MM.1S (cell line): ENCODE measurements around the gene TOX2.

ENCODE experiments used
- DNase-seq: peaks from one replicate; pipeline ENCODE4 v3.0.0-alpha.2; 2015
- H2AFZ ChIP-seq: fragments of 300-600 bp; sonication (generic); 2 replicates; pipeline ENCODE4 v1.6.0; 2016; ENCODE audit warnings: antibody characterized with exemption, low read length
- H3F3A ChIP-seq: fragments of 300-600 bp; sonication (generic); 2 replicates; pipeline ENCODE4 v1.6.1; 2016; ENCODE audit warnings: mild to moderate bottlenecking, antibody characterized with exemption, low read length, moderate library complexity, mixed read lengths; ENCODE audit not compliant: insufficient read depth
- H3K27ac ChIP-seq: fragments of 300-600 bp; sonication (generic); 2 replicates; pipeline ENCODE4 v1.5.1; 2016; ENCODE audit warnings: mild to moderate bottlenecking, low read length
- H3K27me3 ChIP-seq: fragments of 300-600 bp; sonication (generic); replicated peaks from 2 replicates; pipeline ENCODE4 v1.6.0; 2016; ENCODE audit warnings: low read length; ENCODE audit not compliant: insufficient read depth
- H3K36me3 ChIP-seq: fragments of 300-600 bp; sonication (generic); replicated peaks from 2 replicates; pipeline ENCODE4 v1.6.1; 2016; ENCODE audit warnings: mild to moderate bottlenecking, low read length, mixed read lengths; ENCODE audit not compliant: insufficient read depth
- H3K4me1 ChIP-seq: fragments of 300-600 bp; sonication (generic); 2 replicates; pipeline ENCODE4 v1.6.1; 2016; ENCODE audit warnings: low read length, mixed read lengths
- H3K4me2 ChIP-seq: fragments of 300-600 bp; sonication (generic); 2 replicates; pipeline ENCODE4 v1.6.0; 2016; ENCODE audit warnings: low read depth, low read length
- H3K4me3 ChIP-seq: fragments of 300-600 bp; sonication (generic); 2 replicates; pipeline ENCODE4 v1.5.1; 2016; ENCODE audit warnings: low read length, mixed read lengths
- H3K79me2 ChIP-seq: fragments of 300-600 bp; sonication (generic); 2 replicates; pipeline ENCODE4 v1.6.1; 2016; ENCODE audit warnings: mixed run types, low read length, mixed read lengths
- H3K9ac ChIP-seq: fragments of 300-600 bp; sonication (generic); 2 replicates; pipeline ENCODE4 v1.6.1; 2016; ENCODE audit warnings: low read length, mixed read lengths
- H3K9me2 ChIP-seq: fragments of 300-600 bp; sonication (generic); replicated peaks from 2 replicates; pipeline ENCODE4 v1.6.1; 2016; ENCODE audit warnings: mild to moderate bottlenecking, low read length, mixed read lengths; ENCODE audit not compliant: insufficient read depth
- H3K9me3 ChIP-seq: fragments of 300-600 bp; sonication (generic); replicated peaks from 2 replicates; pipeline ENCODE4 v1.6.1; 2016; ENCODE audit warnings: mild to moderate bottlenecking, low read length, mixed read lengths; ENCODE audit not compliant: insufficient read depth
- H4K20me1 ChIP-seq: fragments of 300-600 bp; sonication (generic); 2 replicates; pipeline ENCODE4 v1.6.1; 2016; ENCODE audit warnings: mild to moderate bottlenecking, low read length, moderate library complexity, mixed read lengths; ENCODE audit not compliant: insufficient read depth
- EZH2 ChIP-seq: fragments of 300-600 bp; sonication (generic); optimal IDR thresholded peaks from 2 replicates; pipeline ENCODE3; 2017; ENCODE audit warnings: low read depth, mild to moderate bottlenecking, antibody characterized with exemption, low read length, mixed read lengths
- EZH2phosphoT487 ChIP-seq: fragments of 300-600 bp; sonication (generic); IDR thresholded peaks from 2 replicates; pipeline ENCODE4 v1.6.1; 2018; ENCODE audit warnings: antibody characterized with exemption, low read length
- TF ChIP-seq, protein P1 (sequence below): fragments of 300-600 bp; sonication (generic); IDR thresholded peaks from 2 replicates; pipeline ENCODE4 v1.5.1; 2016; ENCODE audit warnings: antibody characterized with exemption, low read length, mixed read lengths

Gene TOX2

DNA sequence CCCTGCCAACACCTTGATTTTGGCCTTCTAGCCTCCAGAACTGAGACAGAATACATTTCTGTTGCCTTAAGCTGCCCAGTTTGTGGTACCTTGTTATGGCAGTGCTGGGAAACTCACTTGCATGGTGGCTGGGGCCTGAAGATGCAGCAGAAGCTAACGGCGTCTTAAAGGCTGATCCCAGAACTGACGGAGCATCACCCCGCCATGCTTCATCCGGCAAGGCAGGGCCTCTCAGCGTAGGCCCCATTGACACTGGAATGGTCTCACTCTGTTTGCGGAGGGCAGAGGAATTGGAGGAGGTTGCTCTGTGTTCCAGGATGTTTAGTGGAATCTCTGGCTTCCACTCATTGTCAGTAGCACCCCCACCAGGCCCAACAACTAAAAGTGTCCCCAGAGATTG lies 170.2 kb downstream of the TOX2 start:
- TF ChIP-seq, protein P1, sequence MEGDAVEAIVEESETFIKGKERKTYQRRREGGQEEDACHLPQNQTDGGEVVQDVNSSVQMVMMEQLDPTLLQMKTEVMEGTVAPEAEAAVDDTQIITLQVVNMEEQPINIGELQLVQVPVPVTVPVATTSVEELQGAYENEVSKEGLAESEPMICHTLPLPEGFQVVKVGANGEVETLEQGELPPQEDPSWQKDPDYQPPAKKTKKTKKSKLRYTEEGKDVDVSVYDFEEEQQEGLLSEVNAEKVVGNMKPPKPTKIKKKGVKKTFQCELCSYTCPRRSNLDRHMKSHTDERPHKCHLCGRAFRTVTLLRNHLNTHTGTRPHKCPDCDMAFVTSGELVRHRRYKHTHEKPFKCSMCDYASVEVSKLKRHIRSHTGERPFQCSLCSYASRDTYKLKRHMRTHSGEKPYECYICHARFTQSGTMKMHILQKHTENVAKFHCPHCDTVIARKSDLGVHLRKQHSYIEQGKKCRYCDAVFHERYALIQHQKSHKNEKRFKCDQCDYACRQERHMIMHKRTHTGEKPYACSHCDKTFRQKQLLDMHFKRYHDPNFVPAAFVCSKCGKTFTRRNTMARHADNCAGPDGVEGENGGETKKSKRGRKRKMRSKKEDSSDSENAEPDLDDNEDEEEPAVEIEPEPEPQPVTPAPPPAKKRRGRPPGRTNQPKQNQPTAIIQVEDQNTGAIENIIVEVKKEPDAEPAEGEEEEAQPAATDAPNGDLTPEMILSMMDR, result no peak
- TF ChIP-seq EZH2phosphoT487 (no peak), EZH2 (no peak)
- Histone ChIP-seq H3K9me3 (no peaks in the 10 kb centered on the region), H3K27ac (no peak overlapping the region), H3K9ac (no peak overlapping the region), H3F3A (0 out of 2 replicates have a peak, but pooled peaks cover 6% of the 10 kb centered on the region), H3K27me3 (no peaks in the 10 kb centered on the region), H3K4me3 (no peak overlapping the region), H2AFZ (no peak overlapping the region), H3K79me2 (no peaks in the 10 kb centered on the region), H3K4me1 (peaks cover 18% of the 10 kb centered on the region), H3K36me3 (no peaks in the 10 kb centered on the region), H3K4me2 (no peak overlapping the region), H4K20me1 (no peaks in the 10 kb centered on the region), H3K9me2 (no peaks in the 10 kb centered on the region)
- DNase-seq, result no peak

DNA sequence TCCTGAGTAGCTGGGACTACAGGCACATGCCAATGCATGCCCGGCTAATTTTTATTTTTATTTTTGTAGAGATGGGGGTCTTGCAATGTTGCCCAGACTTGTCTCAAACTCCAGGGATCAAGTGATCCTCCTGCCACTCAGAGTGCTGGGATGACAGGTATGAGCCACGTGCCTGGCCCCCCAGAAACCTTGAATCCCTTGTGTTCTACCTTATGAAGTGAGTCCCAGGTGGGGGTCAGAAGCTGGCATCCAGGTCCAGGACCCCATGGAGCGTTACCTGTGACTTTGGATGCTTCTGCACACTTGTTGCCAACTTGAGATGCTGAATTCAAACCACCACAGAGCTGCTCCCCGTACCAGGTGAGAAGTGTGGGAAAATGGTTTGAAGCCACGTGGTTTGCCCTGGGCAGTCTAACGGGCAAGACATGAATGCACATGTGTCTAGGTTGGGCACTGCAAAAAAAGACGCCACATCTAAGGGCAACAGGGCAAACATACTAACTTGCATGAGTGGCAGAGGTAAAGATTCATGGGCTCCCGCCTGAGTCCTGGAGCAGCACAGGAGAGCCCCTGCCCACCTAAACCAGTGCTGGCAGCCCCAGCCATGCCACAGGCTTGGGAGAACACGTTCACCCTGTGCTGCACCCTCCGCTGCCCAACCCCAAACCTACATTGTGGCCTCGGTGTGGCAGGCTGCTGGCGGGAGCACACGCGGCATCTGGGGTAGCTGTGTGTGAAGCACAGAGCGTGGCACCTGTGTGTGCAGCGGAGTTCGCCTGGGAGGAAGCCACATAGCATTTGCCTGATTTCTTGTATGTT lies 171.2 kb downstream of the TOX2 start:
- Histone ChIP-seq H3K79me2 (no peaks in the 10 kb centered on the region), H4K20me1 (no peaks in the 10 kb centered on the region), H3K27ac (no peak overlapping the region), H3F3A (no peaks in the 10 kb centered on the region), H3K4me1 (peaks cover 18% of the 10 kb centered on the region), H3K36me3 (no peaks in the 10 kb centered on the region), H3K9ac (no peak overlapping the region), H3K9me2 (no peaks in the 10 kb centered on the region), H3K27me3 (no peaks in the 10 kb centered on the region), H3K4me2 (no peak overlapping the region), H3K9me3 (no peaks in the 10 kb centered on the region), H3K4me3 (no peak overlapping the region), H2AFZ (no peak overlapping the region)
- DNase-seq, result no peak
- TF ChIP-seq, protein P1, result no peak
- TF ChIP-seq EZH2phosphoT487 (no peak), EZH2 (no peak)

DNA sequence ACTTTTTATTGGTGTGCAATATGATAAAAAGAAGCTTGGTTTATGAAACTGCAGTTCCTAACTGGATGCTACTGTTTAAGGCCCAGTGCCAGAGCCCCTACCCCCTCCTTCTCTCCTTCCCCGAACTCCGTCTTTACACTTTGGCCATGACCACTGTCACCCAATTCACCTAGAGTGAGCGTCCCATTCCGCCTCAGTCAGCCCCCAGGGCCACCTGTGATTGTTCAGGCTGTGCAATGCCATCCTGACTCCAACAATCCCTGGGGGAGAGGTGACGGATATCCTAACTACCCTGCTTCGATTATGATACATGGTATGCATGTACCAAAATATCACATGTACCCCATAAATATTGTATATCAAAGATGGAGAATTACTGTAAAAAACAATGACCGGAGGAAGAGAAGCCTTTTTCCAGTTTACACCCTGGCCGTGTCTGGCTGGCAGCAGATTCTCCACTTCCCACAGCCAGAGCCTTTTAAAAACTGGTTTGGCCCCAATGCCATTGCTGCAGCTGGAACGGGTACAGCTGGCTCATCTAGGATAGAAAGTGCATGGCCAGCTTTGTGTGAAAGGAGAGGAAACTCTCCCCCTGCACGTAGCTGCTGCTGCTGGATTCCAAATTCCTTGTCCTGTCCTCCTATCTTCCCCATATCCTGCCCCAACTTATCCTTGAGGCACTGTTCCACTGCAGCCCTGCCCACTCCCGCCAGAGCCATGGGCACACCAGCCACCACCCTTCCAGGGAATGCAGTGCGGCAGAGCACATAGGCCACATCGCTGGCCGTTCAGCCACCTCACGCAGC lies 172.6 kb downstream of the TOX2 start:
- TF ChIP-seq, protein P1, result no peak
- TF ChIP-seq EZH2phosphoT487 (no peak), EZH2 (no peak)
- Histone ChIP-seq H3K4me1 (peaks cover 12% of the 10 kb centered on the region), H3K4me2 (no peak overlapping the region), H4K20me1 (no peaks in the 10 kb centered on the region), H2AFZ (no peak overlapping the region), H3K27me3 (no peaks in the 10 kb centered on the region), H3K9me3 (no peaks in the 10 kb centered on the region), H3K4me3 (no peak overlapping the region), H3K79me2 (no peaks in the 10 kb centered on the region), H3K36me3 (no peaks in the 10 kb centered on the region), H3K27ac (no peak overlapping the region), H3F3A (no peaks in the 10 kb centered on the region), H3K9me2 (no peaks in the 10 kb centered on the region), H3K9ac (no peak overlapping the region)
- DNase-seq, result no peak
